HG02588 (cell line): ENCODE data around the gene HAX1.
A peak's percentile ranks its signal among the peaks of the same experiment; 100 is the strongest.

Source experiments
- ATAC-seq: cut with Tn5 transposase; IDR thresholded peaks from one replicate; pipeline ENCODE4 v1.9.1; 2021; ENCODE audit warnings: mild to moderate bottlenecking, moderate library complexity; ENCODE audit not compliant: unreplicated experiment

HAX1 gene

DNA sequence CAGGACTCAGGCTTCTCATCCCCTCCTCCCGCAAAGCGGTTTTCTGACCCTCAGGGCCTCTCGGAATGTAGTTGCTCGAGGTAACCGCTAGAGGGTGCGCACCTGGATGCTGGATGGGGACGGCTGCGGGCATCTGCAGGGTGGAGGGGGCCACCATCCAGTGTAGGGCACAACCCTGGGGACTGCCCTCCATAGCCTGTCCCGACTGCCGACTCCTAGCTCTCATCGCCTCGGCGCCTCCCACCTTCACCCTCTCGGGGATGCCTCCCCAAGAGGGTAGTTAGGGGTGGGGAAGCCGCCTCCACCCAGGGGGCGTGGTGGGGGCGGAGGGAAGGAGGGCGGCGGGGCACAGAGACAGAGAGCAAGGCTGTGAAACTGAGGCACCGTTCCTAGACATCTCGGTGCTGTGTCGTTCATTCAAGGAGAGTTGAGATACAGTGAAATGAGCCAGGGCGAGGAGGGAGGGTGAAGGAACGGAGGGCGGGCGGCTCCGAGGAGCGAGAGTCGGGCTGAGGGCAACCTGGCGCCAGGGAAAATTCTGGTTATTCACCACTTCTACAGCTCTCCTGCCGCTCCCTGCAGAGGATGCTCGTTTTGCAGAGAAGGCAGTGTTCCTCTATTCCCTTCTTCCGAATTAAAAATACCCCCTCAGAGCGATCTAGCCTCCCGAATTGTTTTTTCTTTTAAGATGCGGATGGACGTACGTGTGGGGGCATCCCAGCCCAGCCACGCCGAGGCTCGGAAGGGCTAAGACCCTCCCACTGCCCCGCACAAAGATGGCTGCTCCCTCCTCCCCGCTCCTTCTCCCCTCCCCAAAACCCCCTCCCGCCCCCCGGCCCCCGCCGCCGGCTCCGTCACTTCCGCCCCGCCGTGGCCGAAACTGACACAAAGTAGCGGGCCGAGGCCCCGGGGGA is 52.5 kb downstream of the HAX1 start, which contains the start of gene ATP8B2:
TSS of gene ATP8B2 (plus strand) at position 857 of the 914 bp plus-strand sequence. CDS start 2,617 bp downstream, outside the sequence.
- peak; percentile 46 for ATAC-seq
